ENCODE data around the gene CACNB1.
A peak's percentile ranks its signal among the peaks of the same experiment; 100 is the strongest.
"Not testable (repeated sequence)": the region's sequence is repeated elsewhere in the genome, so short reads cannot be mapped to it uniquely, and the experiment has no call there.

Gene CACNB1

GRCh38 chr17:39169101-39169500 is 28.4 kb downstream of the CACNB1 start:
- no peak for TF ChIP-seq CTCF (conservative IDR thresholded peaks at IDR 0.05; ENCODE audit: low read length)
- no peak overlapping the region for H3K4me3 ChIP-seq (ENCODE audit: low read length)
- no peak for DNase-seq (ENCODE audit: low read depth)

GRCh38 chr17:39168503-39168902 is 29.0 kb downstream of the CACNB1 start:
- not testable (repeated sequence) for DNase-seq (ENCODE audit: low read depth); H3K4me3 ChIP-seq (ENCODE audit: low read length)

GRCh38 chr17:39167476-39167875 is 30.0 kb downstream of the CACNB1 start:
- TF ChIP-seq CTCF (conservative IDR thresholded peaks at IDR 0.05; ENCODE audit: low read length): no peak
- H3K4me3 ChIP-seq (ENCODE audit: low read length): no peak overlapping the region
- peak; percentile 37 for DNase-seq (ENCODE audit: low read depth)

GRCh38 chr17:39166437-39167335 is 30.8 kb downstream of the CACNB1 start:
- TF ChIP-seq CTCF (conservative IDR thresholded peaks at IDR 0.05; ENCODE audit: low read length): no peak
- H3K4me3 ChIP-seq (ENCODE audit: low read length): no peak overlapping the region
- no peak for DNase-seq (ENCODE audit: low read depth)

GRCh38 chr17:39165841-39166349 is 31.6 kb downstream of the CACNB1 start, which contains the start of gene ARL5C:
Gene ARL5C, minus strand, starts transcription at chr17:39166161. Its CDS starts 401 bp downstream, at chr17:39165760.
- H3K4me3 ChIP-seq (ENCODE audit: low read length): peak within 1 kb of the TSS; percentile 57
- DNase-seq (ENCODE audit: low read depth): no peak
- no peak for TF ChIP-seq CTCF (conservative IDR thresholded peaks at IDR 0.05; ENCODE audit: low read length)

GRCh38 chr17:39165178-39165840 is 32.2 kb downstream of the CACNB1 start:
- H3K4me3 ChIP-seq (ENCODE audit: low read length): peak overlapping the region; percentile 57

More at GRCh38 chr17:39165178-39165840, 32.2 kb downstream of the CACNB1 start:
- TF ChIP-seq CTCF (conservative IDR thresholded peaks at IDR 0.05; ENCODE audit: low read length): no peak
- no peak for DNase-seq (ENCODE audit: low read depth)

Measured in AG10803 (cell line).